Parathyroid adenoma (tissue), 2 donors: ENCODE measurements around the gene LCN1.
"Not testable (repeated sequence)": the region's sequence is repeated elsewhere in the genome, so short reads cannot be mapped to it uniquely, and the experiment has no call there.

Source experiments
- H2AFZ ChIP-seq: fragments of 300-600 bp; sonication (generic); one replicate; pipeline ENCODE4 v1.7.0; 2017; ENCODE audit warnings: antibody characterized with exemption, mild to moderate bottlenecking
- H3K27ac ChIP-seq: fragments of 300-600 bp; sonication (generic); one replicate; pipeline ENCODE4 v1.7.0; 2017
- H3K27me3 ChIP-seq: fragments of 300-600 bp; sonication (generic); one replicate; pipeline ENCODE4 v1.7.0; 2017; ENCODE audit warnings: low read length; ENCODE audit not compliant: control insufficient read depth, insufficient read depth
- H3K36me3 ChIP-seq: fragments of 300-600 bp; sonication (generic); one replicate; pipeline ENCODE4 v1.7.0; 2017; ENCODE audit warnings: low read length; ENCODE audit not compliant: control insufficient read depth, insufficient read depth
- H3K4me1 ChIP-seq: fragments of 300-600 bp; sonication (generic); one replicate; pipeline ENCODE4 v1.7.0; 2017; ENCODE audit warnings: control low read depth
- H3K4me2 ChIP-seq: fragments of 300-600 bp; sonication (generic); one replicate; pipeline ENCODE4 v1.7.0; 2017; ENCODE audit warnings: low read length
- H3K4me3 ChIP-seq: fragments of 300-600 bp; sonication (generic); one replicate; pipeline ENCODE4 v1.7.0; 2017; ENCODE audit warnings: low read depth, low read length
- H3K79me2 ChIP-seq: fragments of 300-600 bp; sonication (generic); one replicate; pipeline ENCODE4 v1.7.0; 2017; ENCODE audit warnings: control low read depth
- H3K9ac ChIP-seq: fragments of 300-600 bp; sonication (generic); one replicate; pipeline ENCODE4 v1.7.0; 2017; ENCODE audit warnings: mild to moderate bottlenecking
- H3K9me3 ChIP-seq: fragments of 300-600 bp; sonication (generic); one replicate; pipeline ENCODE4 v1.7.0; 2017; ENCODE audit warnings: low read length; ENCODE audit not compliant: control insufficient read depth
- TF ChIP-seq, protein P1 (sequence below): fragments of 300-600 bp; sonication (generic); IDR thresholded peaks from one replicate; pipeline ENCODE4 v1.7.0; 2017; ENCODE audit warnings: antibody characterized with exemption, mild to moderate bottlenecking
- donor health status: primary hyperparathyroidism.

LCN1 gene

DNA sequence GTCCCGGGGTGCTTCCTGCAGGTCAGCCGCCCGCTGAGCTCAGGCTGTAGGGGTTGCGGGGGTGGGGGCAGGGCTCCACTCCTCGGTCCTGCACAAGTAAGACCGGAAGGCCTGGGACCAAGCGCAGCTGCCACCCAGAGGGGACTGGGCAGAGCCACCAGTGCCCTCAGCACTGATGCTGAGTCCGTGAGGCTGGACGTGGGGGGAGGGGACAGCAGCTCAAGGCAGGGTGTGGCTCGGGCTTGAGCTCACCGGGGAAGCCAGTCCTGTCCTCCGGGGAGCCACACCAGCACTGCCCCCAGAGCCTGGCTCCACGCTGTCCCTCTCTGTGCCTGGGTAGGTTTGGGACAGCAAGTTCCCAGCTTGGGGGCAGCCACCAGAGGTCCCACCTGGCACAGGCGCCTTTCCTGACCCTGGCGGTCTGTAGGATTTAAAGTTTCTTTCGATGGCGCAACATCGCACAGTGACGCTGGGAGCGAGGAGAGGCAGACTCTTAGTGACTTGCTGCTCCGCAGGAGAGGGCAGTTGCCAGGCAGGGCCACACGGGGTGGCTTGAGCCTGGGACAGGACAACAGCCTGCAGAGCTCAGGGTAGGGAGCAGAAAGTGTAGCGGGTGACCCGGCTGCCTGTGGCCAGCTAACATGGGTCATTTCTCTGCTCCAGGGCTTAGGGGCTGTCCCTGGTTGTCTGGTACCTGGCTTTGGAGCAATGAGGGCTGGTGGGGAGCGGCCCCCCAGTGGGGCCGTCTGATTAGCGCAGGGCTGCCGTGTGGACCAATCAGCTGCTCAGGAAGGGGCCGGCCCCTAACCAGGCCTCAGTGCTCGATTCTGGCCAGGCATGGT, 5.7 kb downstream of the LCN1 start:
- TF ChIP-seq, protein P1, sequence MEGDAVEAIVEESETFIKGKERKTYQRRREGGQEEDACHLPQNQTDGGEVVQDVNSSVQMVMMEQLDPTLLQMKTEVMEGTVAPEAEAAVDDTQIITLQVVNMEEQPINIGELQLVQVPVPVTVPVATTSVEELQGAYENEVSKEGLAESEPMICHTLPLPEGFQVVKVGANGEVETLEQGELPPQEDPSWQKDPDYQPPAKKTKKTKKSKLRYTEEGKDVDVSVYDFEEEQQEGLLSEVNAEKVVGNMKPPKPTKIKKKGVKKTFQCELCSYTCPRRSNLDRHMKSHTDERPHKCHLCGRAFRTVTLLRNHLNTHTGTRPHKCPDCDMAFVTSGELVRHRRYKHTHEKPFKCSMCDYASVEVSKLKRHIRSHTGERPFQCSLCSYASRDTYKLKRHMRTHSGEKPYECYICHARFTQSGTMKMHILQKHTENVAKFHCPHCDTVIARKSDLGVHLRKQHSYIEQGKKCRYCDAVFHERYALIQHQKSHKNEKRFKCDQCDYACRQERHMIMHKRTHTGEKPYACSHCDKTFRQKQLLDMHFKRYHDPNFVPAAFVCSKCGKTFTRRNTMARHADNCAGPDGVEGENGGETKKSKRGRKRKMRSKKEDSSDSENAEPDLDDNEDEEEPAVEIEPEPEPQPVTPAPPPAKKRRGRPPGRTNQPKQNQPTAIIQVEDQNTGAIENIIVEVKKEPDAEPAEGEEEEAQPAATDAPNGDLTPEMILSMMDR, result no peak
- Histone ChIP-seq H3K9ac (no peak overlapping the region), H3K4me2 (no peak overlapping the region), H3K4me1 (no peaks in the 10 kb centered on the region), H3K9me3 (no peaks in the 10 kb centered on the region), H3K4me3 (no peak overlapping the region), H3K27me3 (no peaks in the 10 kb centered on the region), H3K79me2 (no peaks in the 10 kb centered on the region), H3K36me3 (no peaks in the 10 kb centered on the region), H2AFZ (no peak overlapping the region), H3K27ac (no peak overlapping the region)

DNA sequence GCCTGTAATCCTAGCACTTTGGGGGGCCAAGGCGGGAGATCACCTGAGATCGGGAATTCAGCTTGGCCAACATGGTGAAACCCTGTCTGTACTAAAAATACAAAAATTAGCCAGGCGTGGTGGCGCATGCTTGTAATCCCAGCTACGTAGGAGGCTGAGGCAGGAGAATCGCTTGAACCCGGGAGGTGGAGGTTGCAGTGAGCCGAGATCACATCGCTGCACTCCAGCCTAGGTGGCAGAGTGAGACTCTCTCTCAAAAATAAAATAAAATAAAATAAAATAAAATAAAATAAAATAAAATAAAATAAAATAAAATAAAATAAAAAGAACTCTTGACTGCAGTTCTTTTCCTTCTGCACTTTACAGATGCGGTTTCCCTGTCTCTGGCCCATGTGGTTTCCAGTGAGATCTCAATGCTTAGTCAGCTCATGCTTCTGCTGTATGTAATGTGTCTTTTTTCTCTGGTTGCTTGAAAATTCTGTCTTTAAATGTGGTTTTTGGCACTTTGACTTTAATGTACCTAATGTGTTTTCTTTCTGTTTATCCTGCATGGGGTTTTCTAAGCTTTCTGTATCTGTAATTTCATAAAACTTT, 7.7 kb downstream of the LCN1 start:
- H3K4me3 ChIP-seq, H3K79me2 ChIP-seq, H3K27ac ChIP-seq, H3K4me1 ChIP-seq, H3K36me3 ChIP-seq, H3K4me2 ChIP-seq, H3K9ac ChIP-seq, H3K27me3 ChIP-seq, H2AFZ ChIP-seq, H3K9me3 ChIP-seq: not testable (repeated sequence)

DNA sequence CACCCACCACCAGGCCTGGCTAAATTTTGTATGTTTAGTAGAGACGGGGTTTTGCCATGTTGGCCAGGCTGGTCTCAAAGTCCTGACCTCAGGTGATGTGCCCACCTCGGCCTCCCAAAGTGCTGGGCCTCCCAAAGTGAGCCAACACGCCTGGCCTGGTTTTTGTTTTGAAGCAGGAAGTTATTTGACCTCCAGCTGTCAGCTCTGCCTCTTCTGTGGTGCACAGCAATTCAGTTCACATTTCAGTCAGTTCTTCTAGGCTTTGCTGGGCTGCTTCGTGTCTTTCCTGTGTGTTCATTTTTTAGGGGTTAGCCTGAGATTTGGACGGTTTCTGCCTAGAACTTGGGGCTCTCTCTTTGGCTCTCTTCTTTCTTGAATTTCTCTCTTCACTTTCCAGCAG, 8.9 kb downstream of the LCN1 start:
- H3K9me3 ChIP-seq, result no peaks in the 10 kb centered on the region
- no peaks in the 10 kb centered on the region for H3K79me2 ChIP-seq
- H3K9ac ChIP-seq, result no peak overlapping the region
- no peak overlapping the region for H2AFZ ChIP-seq
- TF ChIP-seq, protein P1, result no peak
- no peaks in the 10 kb centered on the region for H3K4me1 ChIP-seq
- no peak overlapping the region for H3K27ac ChIP-seq
- H3K4me2 ChIP-seq, result no peak overlapping the region
- no peaks in the 10 kb centered on the region for H3K27me3 ChIP-seq
- no peak overlapping the region for H3K4me3 ChIP-seq
- no peaks in the 10 kb centered on the region for H3K36me3 ChIP-seq

DNA sequence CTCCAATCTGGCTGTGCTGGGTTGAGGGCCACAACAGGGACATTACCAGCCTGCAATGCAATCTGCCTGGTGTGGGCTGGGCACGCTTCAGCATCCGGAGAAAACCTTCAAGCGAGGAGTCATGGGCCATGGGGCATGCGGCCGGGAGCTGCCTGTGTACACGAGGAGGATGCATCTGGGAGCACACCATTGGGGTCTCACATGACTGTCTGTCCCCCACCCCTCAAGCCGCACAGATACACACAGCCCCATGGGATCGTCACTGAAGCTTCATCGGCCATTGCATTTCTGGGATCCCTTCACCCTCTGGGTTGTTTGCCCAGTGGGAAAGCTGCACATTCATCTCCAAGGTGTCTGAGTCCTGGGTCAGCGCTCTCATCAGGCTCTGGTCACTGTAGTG, 9.9 kb downstream of the LCN1 start:
- Histone ChIP-seq H3K9ac (no peak overlapping the region), H3K9me3 (no peaks in the 10 kb centered on the region)
- TF ChIP-seq, protein P1, result no peak

DNA sequence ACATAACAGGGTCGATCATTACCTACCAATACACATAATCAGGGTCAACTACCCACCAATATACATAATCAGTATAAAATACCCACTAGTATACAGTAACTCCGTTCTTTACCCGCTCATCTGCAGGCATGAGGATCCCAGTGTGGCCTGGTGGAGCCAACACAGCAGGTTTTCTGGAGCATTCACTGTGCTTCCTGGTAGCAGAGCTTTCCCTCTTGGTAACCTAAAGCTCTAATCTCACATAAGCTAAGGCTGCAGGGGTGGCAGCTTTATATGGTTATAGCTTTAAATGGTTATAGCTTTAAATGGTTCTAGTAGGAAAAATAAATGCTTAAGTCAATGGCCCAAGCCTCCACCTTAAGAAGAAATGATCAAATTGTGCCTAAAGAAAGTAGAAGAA, 11.9 kb downstream of the LCN1 start:
- H2AFZ ChIP-seq, result no peak overlapping the region
- no peak overlapping the region for H3K4me2 ChIP-seq
- H3K9me3 ChIP-seq, result no peaks in the 10 kb centered on the region
- no peaks in the 10 kb centered on the region for H3K79me2 ChIP-seq
- H3K27ac ChIP-seq, result no peak overlapping the region
- no peaks in the 10 kb centered on the region for H3K27me3 ChIP-seq
- TF ChIP-seq, protein P1, result no peak
- no peaks in the 10 kb centered on the region for H3K36me3 ChIP-seq
- no peaks in the 10 kb centered on the region for H3K4me1 ChIP-seq
- no peak overlapping the region for H3K9ac ChIP-seq
- H3K4me3 ChIP-seq, result no peak overlapping the region

More for the DNA sequence above, 9.9 kb downstream of the LCN1 start:
- Histone ChIP-seq H3K27ac (no peak overlapping the region), H3K4me2 (no peak overlapping the region), H3K4me1 (no peaks in the 10 kb centered on the region), H3K36me3 (no peaks in the 10 kb centered on the region), H2AFZ (no peak overlapping the region), H3K79me2 (no peaks in the 10 kb centered on the region), H3K27me3 (no peaks in the 10 kb centered on the region), H3K4me3 (no peak overlapping the region)
